ENCODE measurements around the gene SPRED3.

The SPRED3 gene

GRCh38 chr19:38445362-38445761 is 56.9 kb downstream of the SPRED3 start:
- DNase-seq (ENCODE audit: low read depth in 2 of 2): no peak

- no peak for DNase-seq (ENCODE audit: low read depth in 2 of 2)
These were observed 59.7 kb downstream of the SPRED3 start for GRCh38 chr19:38448225-38448624.
